ENCODE measurements around the gene MAGI2. TPM values are rescaled to one million over a fixed set of nuclear protein-coding genes. Genes with fewer than 3 reads are reported as not detected.

MAGI2 gene
- total RNA-seq, 1 experiment from 2014 or later = 0.07 TPM

GRCh38 chr7:79337717-79338116 lies 115.8 kb downstream of the MAGI2 start:
- H3K9me3 Mint-ChIP-seq (ENCODE audit: unreplicated experiment) = no peaks in the 10 kb centered on the region
- no peak overlapping the region for H3K4me3 Mint-ChIP-seq (ENCODE audit: unreplicated experiment)
- H3K27me3 Mint-ChIP-seq (ENCODE audit: insufficient read depth, unreplicated experiment) = peaks cover 91% of the 10 kb centered on the region
- DNase-seq (ENCODE audit: unreplicated experiment) = no peak
- BruUV-seq (replicated peaks) = no TSS peak
- H3K27ac Mint-ChIP-seq (ENCODE audit: low read depth, unreplicated experiment) = no peak overlapping the region
- TF ChIP-seq CTCF (IDR thresholded peaks at IDR 0.05; ENCODE audit: unreplicated experiment) = no peak
- intact Hi-C loops (cut with micrococcal nuclease) = no loop called here
- ChIA-PET CTCF (interaction anchor here (1.5 kb wide), 1 partner anchor 30 kb away, joined by 4 read pairs; no protein-coding TSS in a partner anchor), POLR2A (no interaction called here)
- H3K4me1 Mint-ChIP-seq (ENCODE audit: insufficient read depth, unreplicated experiment) = no peaks in the 10 kb centered on the region
- no peaks in the 10 kb centered on the region for H3K36me3 Mint-ChIP-seq (ENCODE audit: insufficient read depth, unreplicated experiment)

- DNase-seq (ENCODE audit: unreplicated experiment) = no peak
- intact Hi-C loops (cut with micrococcal nuclease) = no loop called here
- Mint-ChIP-seq H3K27ac (ENCODE audit: low read depth, unreplicated experiment) (no peak overlapping the region), H3K4me3 (ENCODE audit: unreplicated experiment) (no peak overlapping the region), H3K4me1 (ENCODE audit: insufficient read depth, unreplicated experiment) (no peaks in the 10 kb centered on the region), H3K27me3 (ENCODE audit: insufficient read depth, unreplicated experiment) (peaks cover 88% of the 10 kb centered on the region), H3K36me3 (ENCODE audit: insufficient read depth, unreplicated experiment) (no peaks in the 10 kb centered on the region), H3K9me3 (ENCODE audit: unreplicated experiment) (no peaks in the 10 kb centered on the region)
- POLR2A ChIA-PET = no interaction called here
- BruUV-seq (replicated peaks) = no TSS peak
- CTCF ChIA-PET = interaction anchor here (0.7 kb wide), 1 partner anchor 109 kb away, joined by 3 read pairs; no protein-coding TSS in a partner anchor
- no peak for TF ChIP-seq CTCF (IDR thresholded peaks at IDR 0.05; ENCODE audit: unreplicated experiment)
Measured at GRCh38 chr7:79334841-79335240, 118.6 kb downstream of the MAGI2 start.

- BruUV-seq (replicated peaks) = no TSS peak
- H3K27me3 Mint-ChIP-seq (ENCODE audit: insufficient read depth, unreplicated experiment) = peaks cover 88% of the 10 kb centered on the region
- H3K27ac Mint-ChIP-seq (ENCODE audit: low read depth, unreplicated experiment) = no peak overlapping the region
- POLR2A ChIA-PET = no interaction called here
- no peak for TF ChIP-seq CTCF (IDR thresholded peaks at IDR 0.05; ENCODE audit: unreplicated experiment)
- H3K4me1 Mint-ChIP-seq (ENCODE audit: insufficient read depth, unreplicated experiment) = no peaks in the 10 kb centered on the region
- H3K4me3 Mint-ChIP-seq (ENCODE audit: unreplicated experiment) = no peak overlapping the region
- no peaks in the 10 kb centered on the region for H3K9me3 Mint-ChIP-seq (ENCODE audit: unreplicated experiment)
- intact Hi-C loops (cut with micrococcal nuclease) = no loop called here
- CTCF ChIA-PET = no interaction called here
- no peak for DNase-seq (ENCODE audit: unreplicated experiment)
- no peaks in the 10 kb centered on the region for H3K36me3 Mint-ChIP-seq (ENCODE audit: insufficient read depth, unreplicated experiment)
Measured at GRCh38 chr7:79334334-79334733, 119.1 kb downstream of the MAGI2 start.

GRCh38 chr7:79332091-79332490 lies 121.4 kb downstream of the MAGI2 start:
- no peak for DNase-seq (ENCODE audit: unreplicated experiment)
- BruUV-seq (replicated peaks) = no TSS peak
- Mint-ChIP-seq H3K27ac (ENCODE audit: low read depth, unreplicated experiment) (no peak overlapping the region), H3K27me3 (ENCODE audit: insufficient read depth, unreplicated experiment) (peaks cover 88% of the 10 kb centered on the region), H3K9me3 (ENCODE audit: unreplicated experiment) (no peaks in the 10 kb centered on the region), H3K4me1 (ENCODE audit: insufficient read depth, unreplicated experiment) (no peaks in the 10 kb centered on the region), H3K36me3 (ENCODE audit: insufficient read depth, unreplicated experiment) (no peaks in the 10 kb centered on the region), H3K4me3 (ENCODE audit: unreplicated experiment) (no peak overlapping the region)
- ChIA-PET POLR2A (no interaction called here), CTCF (interaction anchor here (0.7 kb wide), 1 partner anchor 50 kb away, joined by 4 read pairs; no protein-coding TSS in a partner anchor)
- intact Hi-C loops (cut with micrococcal nuclease) = no loop called here
- TF ChIP-seq CTCF (IDR thresholded peaks at IDR 0.05; ENCODE audit: unreplicated experiment) = no peak

All from MCF 10A (cell line).